ENCODE data around the gene SLC22A2.

Gene SLC22A2

DNA sequence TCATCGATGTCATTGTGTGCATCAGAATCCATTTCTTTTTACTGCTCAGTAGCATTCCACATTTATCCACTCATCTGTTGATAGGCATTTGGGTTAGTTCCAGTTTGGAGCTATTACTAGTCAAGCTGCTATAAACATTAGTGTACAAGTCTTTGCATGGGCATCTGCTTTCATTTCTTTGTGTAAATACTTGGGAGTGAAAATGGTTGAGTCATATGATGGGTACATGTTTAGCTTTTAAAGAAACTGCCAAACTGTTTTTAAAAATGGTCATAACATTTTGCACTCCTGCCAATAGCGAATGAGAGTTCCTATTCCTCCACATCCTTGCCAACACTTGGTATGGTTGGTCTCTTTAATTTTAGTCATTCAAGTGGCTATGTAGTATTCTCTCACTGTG, 21.2 kb upstream of the SLC22A2 start:
- DNase-seq (ENCODE audit: low spot score): no peak
- TF ChIP-seq, protein P1, sequence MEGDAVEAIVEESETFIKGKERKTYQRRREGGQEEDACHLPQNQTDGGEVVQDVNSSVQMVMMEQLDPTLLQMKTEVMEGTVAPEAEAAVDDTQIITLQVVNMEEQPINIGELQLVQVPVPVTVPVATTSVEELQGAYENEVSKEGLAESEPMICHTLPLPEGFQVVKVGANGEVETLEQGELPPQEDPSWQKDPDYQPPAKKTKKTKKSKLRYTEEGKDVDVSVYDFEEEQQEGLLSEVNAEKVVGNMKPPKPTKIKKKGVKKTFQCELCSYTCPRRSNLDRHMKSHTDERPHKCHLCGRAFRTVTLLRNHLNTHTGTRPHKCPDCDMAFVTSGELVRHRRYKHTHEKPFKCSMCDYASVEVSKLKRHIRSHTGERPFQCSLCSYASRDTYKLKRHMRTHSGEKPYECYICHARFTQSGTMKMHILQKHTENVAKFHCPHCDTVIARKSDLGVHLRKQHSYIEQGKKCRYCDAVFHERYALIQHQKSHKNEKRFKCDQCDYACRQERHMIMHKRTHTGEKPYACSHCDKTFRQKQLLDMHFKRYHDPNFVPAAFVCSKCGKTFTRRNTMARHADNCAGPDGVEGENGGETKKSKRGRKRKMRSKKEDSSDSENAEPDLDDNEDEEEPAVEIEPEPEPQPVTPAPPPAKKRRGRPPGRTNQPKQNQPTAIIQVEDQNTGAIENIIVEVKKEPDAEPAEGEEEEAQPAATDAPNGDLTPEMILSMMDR (IDR thresholded peaks at IDR 0.05; ENCODE audit: borderline replicate concordance, control extremely low read depth, extremely low read depth, insufficient read depth, missing control alignments): no peak
- in situ Hi-C loops (cut with MboI; ENCODE audit: low sequenced_read_pairs, unreplicated experiment): no loop called here

DNA sequence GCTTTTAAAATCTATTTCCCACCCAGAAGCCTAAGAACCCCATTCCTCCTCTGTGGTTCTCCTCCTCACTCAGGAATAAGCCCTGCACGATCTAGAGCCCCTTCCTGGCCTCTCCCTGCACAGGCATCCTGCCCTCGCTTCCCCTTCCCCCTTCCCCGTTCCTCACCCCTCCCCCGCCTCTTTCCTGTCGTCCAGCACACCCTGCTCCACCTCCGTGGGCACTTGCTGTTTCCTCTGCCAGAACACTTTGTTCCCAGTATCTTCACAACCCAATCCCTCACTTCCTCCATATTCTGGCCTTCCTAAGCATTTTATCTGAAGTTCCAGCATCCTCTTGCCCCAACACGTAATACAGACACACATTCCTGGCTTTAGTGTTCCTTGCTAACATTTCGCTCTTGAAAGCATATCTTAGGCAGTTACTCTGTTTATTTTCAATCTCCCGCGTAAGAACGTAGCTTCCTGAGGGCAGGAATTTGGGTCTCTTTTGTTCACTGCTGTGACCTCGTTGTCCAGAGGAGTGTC, 20.2 kb upstream of the SLC22A2 start:
- no peak for DNase-seq (ENCODE audit: low spot score)
- in situ Hi-C loops (cut with MboI; ENCODE audit: low sequenced_read_pairs, unreplicated experiment): no loop called here
- TF ChIP-seq, protein P1 (IDR thresholded peaks at IDR 0.05; ENCODE audit: borderline replicate concordance, control extremely low read depth, extremely low read depth, insufficient read depth, missing control alignments): no peak

DNA sequence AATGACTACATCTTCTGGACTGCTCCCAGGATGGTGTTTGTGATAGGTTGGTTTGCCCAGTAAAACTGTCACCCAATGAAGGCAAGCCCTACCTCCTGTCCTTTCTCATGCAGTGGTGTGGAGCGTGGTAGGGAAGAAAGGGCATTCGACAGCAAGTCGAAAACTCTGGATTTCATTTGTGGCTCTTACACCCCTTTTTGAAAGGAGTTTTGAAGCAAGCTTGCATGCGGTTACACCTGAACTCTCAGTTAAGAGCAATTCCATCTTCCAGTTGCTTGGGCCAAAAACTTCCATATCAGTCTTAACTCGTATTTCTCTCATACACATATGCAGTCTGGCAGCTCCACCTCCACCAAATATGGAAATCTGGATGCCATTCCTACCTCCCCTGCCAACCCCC, 19.7 kb upstream of the SLC22A2 start:
- no peak for DNase-seq (ENCODE audit: low spot score)
- TF ChIP-seq, protein P1 (IDR thresholded peaks at IDR 0.05; ENCODE audit: borderline replicate concordance, control extremely low read depth, extremely low read depth, insufficient read depth, missing control alignments): no peak
- in situ Hi-C loops (cut with MboI; ENCODE audit: low sequenced_read_pairs, unreplicated experiment): no loop called here

DNA sequence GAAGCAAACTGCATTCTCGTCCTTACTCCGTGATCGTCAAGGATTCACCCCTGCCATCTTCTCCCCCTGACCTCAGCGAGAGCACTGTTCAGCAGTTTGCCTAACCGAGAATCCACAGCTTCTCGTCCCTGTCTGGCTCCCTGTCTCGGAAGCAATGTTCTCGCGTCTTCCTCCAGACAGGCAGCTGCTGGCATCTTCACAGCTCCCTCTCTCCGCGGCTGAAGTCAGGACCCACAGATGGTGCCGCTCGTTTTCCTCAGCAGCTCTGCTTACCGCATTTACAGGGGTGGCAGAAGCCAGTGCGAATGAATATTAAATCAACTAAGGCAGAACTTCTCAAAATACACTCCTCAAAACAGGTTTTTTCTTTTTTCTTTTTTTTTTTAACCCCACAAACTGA, 18.9 kb upstream of the SLC22A2 start:
- in situ Hi-C loops (cut with MboI; ENCODE audit: low sequenced_read_pairs, unreplicated experiment): no loop called here
- no peak for DNase-seq (ENCODE audit: low spot score)

DNA sequence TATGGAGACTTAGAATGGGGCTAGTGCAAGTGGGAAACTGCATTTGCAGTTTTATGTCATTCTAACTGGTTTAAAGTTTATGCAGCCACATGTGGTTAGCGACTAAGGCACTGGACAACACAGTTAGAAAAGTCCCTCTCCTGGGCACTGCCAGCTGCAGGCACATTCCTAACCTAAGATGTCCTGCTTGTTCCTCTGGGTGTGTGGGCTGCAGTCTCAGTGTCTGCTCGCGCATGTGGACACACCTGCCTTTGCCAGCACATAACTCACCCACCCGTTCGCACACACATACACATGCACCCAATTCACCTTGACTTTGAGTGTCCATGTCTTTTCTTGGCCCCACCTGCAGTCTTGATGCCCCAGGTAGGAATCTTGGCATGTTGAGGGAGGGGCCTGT, 18.5 kb upstream of the SLC22A2 start:
- in situ Hi-C loops (cut with MboI; ENCODE audit: low sequenced_read_pairs, unreplicated experiment): no loop called here
- TF ChIP-seq, protein P1 (IDR thresholded peaks at IDR 0.05; ENCODE audit: borderline replicate concordance, control extremely low read depth, extremely low read depth, insufficient read depth, missing control alignments): no peak
- no peak for DNase-seq (ENCODE audit: low spot score)

More for the DNA sequence above, 18.9 kb upstream of the SLC22A2 start:
- TF ChIP-seq, protein P1 (IDR thresholded peaks at IDR 0.05; ENCODE audit: borderline replicate concordance, control extremely low read depth, extremely low read depth, insufficient read depth, missing control alignments): no peak

DNA sequence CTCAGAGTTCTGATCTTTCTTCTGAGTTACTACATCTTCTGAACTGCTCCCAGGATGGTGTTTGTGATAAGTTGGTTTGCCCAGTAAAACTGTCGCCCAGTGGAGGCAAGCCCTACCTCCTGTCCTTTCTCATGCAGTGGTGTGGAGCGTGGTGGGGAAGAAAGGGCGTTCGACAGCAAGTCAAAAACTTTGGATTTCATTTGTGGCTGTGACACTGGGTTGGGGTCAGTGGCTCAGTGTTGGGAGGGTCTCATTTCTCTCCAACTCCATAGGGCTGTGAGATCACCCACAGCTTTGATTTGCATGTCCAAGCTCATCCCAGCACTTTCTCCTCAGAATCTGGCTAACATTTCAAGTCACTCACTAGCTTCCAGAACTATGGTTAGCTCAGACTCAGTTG, 17.5 kb upstream of the SLC22A2 start:
- in situ Hi-C loops (cut with MboI; ENCODE audit: low sequenced_read_pairs, unreplicated experiment): no loop called here
- no peak for DNase-seq (ENCODE audit: low spot score)
- TF ChIP-seq, protein P1 (IDR thresholded peaks at IDR 0.05; ENCODE audit: borderline replicate concordance, control extremely low read depth, extremely low read depth, insufficient read depth, missing control alignments): no peak
